HG03520 (cell line): Measurements from ENCODE around the gene LSP1.
"Not testable (repeated sequence)": the region's sequence is repeated elsewhere in the genome, so short reads cannot be mapped to it uniquely, and the experiment has no call there.

Experiments
- ATAC-seq: cut with Tn5 transposase; IDR thresholded peaks from one replicate; pipeline ENCODE4 v1.9.1; 2021; ENCODE audit warnings: mild to moderate bottlenecking, moderate library complexity; ENCODE audit not compliant: unreplicated experiment

LSP1 gene

GRCh38 chr11:1937616-1938342 is 84.9 kb downstream of the LSP1 start:
- no peak for ATAC-seq

- no peak for ATAC-seq
These were observed 85.6 kb downstream of the LSP1 start for GRCh38 chr11:1938343-1939005.

GRCh38 chr11:1939006-1939625 is 86.2 kb downstream of the LSP1 start:
- no peak for ATAC-seq

GRCh38 chr11:1939788-1940187 is 86.9 kb downstream of the LSP1 start:
- not testable (repeated sequence) for ATAC-seq
